Fibroblast of mammary gland (primary cell): ENCODE measurements around the gene CAPN15.

ENCODE experiments used
- DNase-seq: peaks from one replicate; pipeline ENCODE4 v3.0.0-alpha.2; 2010; ENCODE audit warnings: low read depth
- H3K4me3 ChIP-seq: 2 replicates; pipeline ENCODE4 v1.5.1; 2011; ENCODE audit warnings: low read depth, mild to moderate bottlenecking, low read length, moderate library complexity; ENCODE audit not compliant: control insufficient read depth
- CTCF ChIP-seq: conservative IDR thresholded peaks from 2 replicates; pipeline ENCODE4 v1.5.1; 2011; ENCODE audit warnings: low read depth, low read length, inconsistent platforms; ENCODE audit not compliant: control insufficient read depth, insufficient read depth

The CAPN15 gene

GRCh38 chr16:559411-560203 is 32.1 kb downstream of the CAPN15 start:
- TF ChIP-seq CTCF = no peak
- no peak for DNase-seq
- no peak overlapping the region for H3K4me3 ChIP-seq

- no peak for DNase-seq
- TF ChIP-seq CTCF = no peak
- no peak within 1 kb of the TSS for H3K4me3 ChIP-seq
Measured at GRCh38 chr16:560204-560700, 32.7 kb downstream of the CAPN15 start, which contains the start of gene PRR35. TSS of gene PRR35 (plus strand) at chr16:560394. CDS start at chr16:563295, 2,901 bp downstream.

GRCh38 chr16:560701-561412 is 33.3 kb downstream of the CAPN15 start:
- no peak overlapping the region for H3K4me3 ChIP-seq

DNA sequence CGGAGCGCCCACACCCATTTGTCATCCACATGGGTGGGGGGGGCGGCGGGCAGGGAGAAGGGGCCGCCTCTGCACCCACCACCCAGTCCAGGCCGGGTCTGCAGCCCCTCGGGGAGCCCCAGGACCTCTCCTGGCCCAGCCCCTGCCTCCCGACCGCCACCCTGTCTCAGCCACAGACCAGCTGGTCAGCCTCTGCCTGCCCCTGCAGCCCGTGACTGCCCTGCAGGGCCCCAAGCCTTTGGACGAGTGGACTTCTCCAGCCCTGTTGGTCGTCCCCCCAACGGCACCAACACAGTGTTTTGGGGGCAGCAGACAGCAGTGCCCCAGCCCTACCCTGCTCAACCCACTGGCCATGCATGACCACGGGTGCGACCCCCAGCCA is 33.9 kb downstream of the CAPN15 start:
- no peak for TF ChIP-seq CTCF
- DNase-seq = no peak
- no peak overlapping the region for H3K4me3 ChIP-seq

More at GRCh38 chr16:560701-561412, 33.3 kb downstream of the CAPN15 start:
- TF ChIP-seq CTCF = no peak
- no peak for DNase-seq

GRCh38 chr16:561957-562938 is 34.7 kb downstream of the CAPN15 start:
- TF ChIP-seq CTCF = no peak
- no peak overlapping the region for H3K4me3 ChIP-seq
- no peak for DNase-seq

GRCh38 chr16:563072-563644 is 35.6 kb downstream of the CAPN15 start:
- TF ChIP-seq CTCF = no peak
- no peak for DNase-seq
- no peak overlapping the region for H3K4me3 ChIP-seq
